H1 (cell line): ENCODE measurements around the gene ALOX15.

Experiments
- E2F6 ChIP-seq: IDR thresholded peaks from 2 replicates; pipeline ENCODE4 v1.6.1; 2012; ENCODE audit warnings: inconsistent platforms
- EZH2 ChIP-seq: fragments of 200-600 bp; sonication (generic); IDR thresholded peaks from 2 replicates; pipeline ENCODE4 v1.7.1; 2012; ENCODE audit warnings: low read depth, mild to moderate bottlenecking, moderate library complexity, low read length, inconsistent platforms; ENCODE audit not compliant: severe bottlenecking
- GTF2F1 ChIP-seq: IDR thresholded peaks from 2 replicates; pipeline ENCODE4 v1.6.1; 2012; ENCODE audit warnings: low read depth, low read length, improper control_type of control experiment, borderline replicate concordance
- MAFK ChIP-seq: IDR thresholded peaks from 2 replicates; pipeline ENCODE4 v1.6.1; 2012; ENCODE audit warnings: low read depth, mild to moderate bottlenecking, improper control_type of control experiment, low read length
- MAX ChIP-seq: IDR thresholded peaks from 2 replicates; pipeline ENCODE4 v1.6.1; 2012; ENCODE audit warnings: inconsistent platforms
- SAP30 ChIP-seq: fragments of 300-600 bp; sonication (generic); IDR thresholded peaks from 2 replicates; pipeline ENCODE4 v1.7.1; 2012; ENCODE audit warnings: low read length, moderate library complexity, mild to moderate bottlenecking, inconsistent platforms; ENCODE audit not compliant: insufficient read depth, insufficient replicate concordance

GRCh38 chr17:4666296-4666695 lies 24.8 kb upstream of the ALOX15 start:
- TF ChIP-seq E2F6 (no peak), MAFK (no peak), MAX (no peak), GTF2F1 (no peak), EZH2 (no peak), SAP30 (no peak)
